ENCODE results near the gene CARD10. TPM values are rescaled to one million over a fixed set of nuclear protein-coding genes. Genes with fewer than 3 reads are reported as not detected.
A peak's percentile ranks its signal among the peaks of the same experiment; 100 is the strongest.

The CARD10 gene
- total RNA-seq, 2 donors from 2014 or later, result 14.2 to 70.7 TPM

DNA sequence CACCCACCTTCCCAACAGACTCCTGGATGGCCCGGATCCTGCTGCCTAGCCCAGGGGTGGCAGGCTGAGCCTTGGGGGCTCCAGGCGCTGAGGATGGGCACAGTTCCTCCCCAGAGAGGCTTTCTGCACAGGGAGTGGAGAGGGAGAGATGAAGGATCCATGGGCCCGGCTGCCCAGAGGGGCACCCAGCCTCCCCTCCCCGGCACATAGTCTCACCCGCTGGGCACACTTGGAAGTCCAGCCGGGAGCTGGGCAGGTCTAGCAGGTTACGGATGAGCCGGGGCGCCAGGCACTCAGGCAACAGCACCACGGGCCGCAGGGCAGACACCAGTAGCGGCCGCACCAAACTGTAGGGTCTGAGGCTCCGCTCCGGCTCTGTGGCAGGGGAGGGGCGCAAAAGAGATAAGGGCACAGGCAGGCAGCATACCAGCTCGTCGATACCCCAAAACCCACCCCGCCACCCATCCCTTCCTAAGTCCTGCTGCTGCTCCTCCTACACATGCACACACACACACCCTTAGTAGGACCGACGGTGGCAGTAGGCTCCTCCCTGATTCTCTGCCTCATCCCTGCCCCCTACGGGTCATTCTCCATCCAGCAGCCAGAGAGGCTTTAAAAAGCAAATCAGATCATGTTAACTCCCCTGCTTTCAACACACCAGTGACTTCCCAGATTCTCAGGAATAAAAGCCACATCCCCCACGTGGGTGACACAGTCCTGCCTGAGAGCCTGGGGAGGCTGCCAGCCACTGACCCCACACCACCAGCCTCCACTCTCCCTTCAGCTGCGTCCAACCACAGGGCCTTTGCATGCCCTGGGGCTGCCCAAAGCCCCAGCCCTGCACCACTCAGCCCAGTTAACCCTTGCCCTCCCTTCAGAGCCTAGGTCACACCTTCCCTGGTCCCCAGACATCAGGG, 26.5 kb downstream of the CARD10 start:
- intact Hi-C loops (cut with DNase I), result no loop called here
- no peaks in the 10 kb centered on the region for H3K9me3 ChIP-seq
- WGBS, result 67% methylated on average over 23 of the region's 24 CpGs
- no peak overlapping the region for H3K4me3 ChIP-seq
- DNase-seq (ENCODE audit: low spot score), result no peak
- H3K27ac ChIP-seq, result no peak overlapping the region
- H3K27me3 ChIP-seq (replicated peaks; ENCODE audit: insufficient read depth), result no peaks in the 10 kb centered on the region
- no peaks in the 10 kb centered on the region for H3K36me3 ChIP-seq
- no peaks in the 10 kb centered on the region for H3K4me1 ChIP-seq (replicated peaks)
- TF ChIP-seq, protein P1, sequence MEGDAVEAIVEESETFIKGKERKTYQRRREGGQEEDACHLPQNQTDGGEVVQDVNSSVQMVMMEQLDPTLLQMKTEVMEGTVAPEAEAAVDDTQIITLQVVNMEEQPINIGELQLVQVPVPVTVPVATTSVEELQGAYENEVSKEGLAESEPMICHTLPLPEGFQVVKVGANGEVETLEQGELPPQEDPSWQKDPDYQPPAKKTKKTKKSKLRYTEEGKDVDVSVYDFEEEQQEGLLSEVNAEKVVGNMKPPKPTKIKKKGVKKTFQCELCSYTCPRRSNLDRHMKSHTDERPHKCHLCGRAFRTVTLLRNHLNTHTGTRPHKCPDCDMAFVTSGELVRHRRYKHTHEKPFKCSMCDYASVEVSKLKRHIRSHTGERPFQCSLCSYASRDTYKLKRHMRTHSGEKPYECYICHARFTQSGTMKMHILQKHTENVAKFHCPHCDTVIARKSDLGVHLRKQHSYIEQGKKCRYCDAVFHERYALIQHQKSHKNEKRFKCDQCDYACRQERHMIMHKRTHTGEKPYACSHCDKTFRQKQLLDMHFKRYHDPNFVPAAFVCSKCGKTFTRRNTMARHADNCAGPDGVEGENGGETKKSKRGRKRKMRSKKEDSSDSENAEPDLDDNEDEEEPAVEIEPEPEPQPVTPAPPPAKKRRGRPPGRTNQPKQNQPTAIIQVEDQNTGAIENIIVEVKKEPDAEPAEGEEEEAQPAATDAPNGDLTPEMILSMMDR (IDR thresholded peaks at IDR 0.05), result peak in 1 of 4 experiments; percentile 5
- no peak for TF ChIP-seq POLR2A (IDR thresholded peaks at IDR 0.05)
- no peak for TF ChIP-seq POLR2AphosphoS5 (IDR thresholded peaks at IDR 0.05)

DNA sequence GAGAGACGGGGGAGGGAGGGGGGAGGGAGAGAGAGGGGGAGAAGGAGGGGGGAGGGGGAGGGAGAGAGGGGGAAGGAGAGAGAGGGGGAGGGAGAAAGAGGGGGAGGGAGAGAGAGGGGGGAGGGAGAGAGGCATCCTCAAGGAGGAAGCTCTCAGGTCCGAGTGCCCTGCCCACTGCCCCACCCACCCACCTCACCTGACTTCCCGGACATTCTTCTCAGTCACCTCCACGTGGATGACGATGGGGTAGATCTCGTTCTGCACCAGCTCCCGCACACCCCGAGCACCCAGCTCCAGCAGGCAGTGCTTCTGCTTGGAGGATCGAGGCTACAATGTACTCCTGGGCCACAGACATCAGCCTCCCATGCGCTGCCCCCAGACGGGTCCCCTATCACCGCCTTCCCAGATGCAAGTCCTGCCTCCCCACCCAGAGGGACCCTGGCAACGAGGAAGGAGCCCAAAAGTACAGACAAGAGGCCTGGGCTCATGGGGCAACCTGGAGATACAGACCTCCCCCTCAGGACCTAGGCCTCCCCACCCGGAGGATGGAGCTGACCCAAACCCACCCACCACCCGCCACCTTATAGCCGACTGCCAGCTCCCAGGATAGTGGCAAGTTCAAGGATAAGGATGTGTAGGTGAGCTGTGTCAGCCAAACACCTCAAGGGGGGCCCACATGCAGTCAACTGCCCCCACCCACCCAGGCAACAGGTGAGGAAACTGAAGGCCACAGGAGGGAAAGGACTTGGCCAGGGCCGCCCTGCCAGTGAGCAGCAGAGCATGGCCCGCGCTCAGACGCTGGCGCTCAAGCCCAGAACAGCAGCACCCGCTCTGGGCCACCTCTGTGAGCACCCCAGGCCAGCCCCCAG, 27.4 kb downstream of the CARD10 start:
- Histone ChIP-seq H3K4me1 (replicated peaks) (no peaks in the 10 kb centered on the region), H3K9me3 (no peaks in the 10 kb centered on the region), H3K36me3 (no peaks in the 10 kb centered on the region), H3K27me3 (replicated peaks; ENCODE audit: insufficient read depth) (no peaks in the 10 kb centered on the region), H3K27ac (no peak overlapping the region), H3K4me3 (no peak overlapping the region)
- TF ChIP-seq POLR2AphosphoS5 (IDR thresholded peaks at IDR 0.05), result no peak
- TF ChIP-seq, protein P1 (IDR thresholded peaks at IDR 0.05), result no peak
- no peak for TF ChIP-seq POLR2A (IDR thresholded peaks at IDR 0.05)
- intact Hi-C loops (cut with DNase I), result no loop called here
- WGBS, result 79% methylated on average over 19 of the region's 22 CpGs
- DNase-seq (ENCODE audit: low spot score), result no peak

DNA sequence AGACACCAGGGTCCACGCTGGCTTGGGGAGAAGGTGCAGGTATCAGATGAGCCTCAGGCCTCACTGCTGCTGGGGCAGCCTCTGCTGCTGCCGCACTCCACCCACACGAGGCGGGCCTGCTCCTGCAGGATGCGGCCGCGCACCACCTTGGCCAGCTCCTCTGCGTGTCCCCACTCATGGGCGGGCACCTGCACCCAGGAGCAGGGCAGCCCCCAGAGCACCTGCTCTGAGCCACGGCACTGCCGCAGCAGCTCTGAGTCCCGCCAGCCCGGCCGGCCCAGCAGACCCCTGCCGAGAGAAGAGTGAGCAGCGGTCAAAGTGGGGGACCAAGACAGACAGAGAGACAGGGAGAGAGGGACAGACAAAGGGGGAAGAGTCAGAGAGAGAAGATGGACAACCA, 28.1 kb downstream of the CARD10 start:
- TF ChIP-seq POLR2AphosphoS5 (IDR thresholded peaks at IDR 0.05) (no peak), POLR2A (IDR thresholded peaks at IDR 0.05) (no peak)
- TF ChIP-seq, protein P1 (IDR thresholded peaks at IDR 0.05), result no peak
- H3K4me3 ChIP-seq, result no peak overlapping the region
- intact Hi-C loops (cut with DNase I), result no loop called here
- peaks cover 3% of the 10 kb centered on the region for H3K4me1 ChIP-seq (replicated peaks)
- H3K27me3 ChIP-seq (replicated peaks; ENCODE audit: insufficient read depth), result no peaks in the 10 kb centered on the region
- H3K9me3 ChIP-seq, result no peaks in the 10 kb centered on the region
- DNase-seq (ENCODE audit: low spot score), result no peak
- H3K36me3 ChIP-seq, result no peaks in the 10 kb centered on the region
- H3K27ac ChIP-seq, result no peak overlapping the region
- 93% methylated on average over 9 of the region's 16 CpGs for WGBS

DNA sequence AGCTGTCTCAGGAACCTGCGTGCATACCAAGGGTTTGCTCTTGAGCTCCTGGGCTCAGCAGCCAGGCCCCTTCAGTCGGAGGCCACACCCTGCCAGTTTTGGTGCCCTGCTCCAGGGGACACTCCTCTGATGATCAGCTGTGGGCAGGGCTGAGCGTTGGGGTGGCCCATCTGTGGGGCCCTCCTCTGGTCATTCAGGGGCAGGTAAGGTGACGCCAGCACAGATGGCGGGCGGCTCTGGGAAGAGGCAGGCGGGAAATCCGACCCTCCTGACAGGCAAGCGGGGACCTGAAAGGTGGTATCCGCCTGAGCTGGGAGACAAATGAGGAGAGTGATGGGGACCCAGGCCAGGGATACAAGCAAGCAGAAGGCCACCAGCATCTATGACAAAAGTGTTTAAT, 29.2 kb downstream of the CARD10 start:
- H3K4me3 ChIP-seq, result no peak overlapping the region
- H3K27ac ChIP-seq, result no peak overlapping the region
- intact Hi-C loops (cut with DNase I), result no loop called here
- H3K27me3 ChIP-seq (replicated peaks; ENCODE audit: insufficient read depth), result no peaks in the 10 kb centered on the region
- no peaks in the 10 kb centered on the region for H3K9me3 ChIP-seq
- no peak for TF ChIP-seq POLR2AphosphoS5 (IDR thresholded peaks at IDR 0.05)
- TF ChIP-seq, protein P1 (IDR thresholded peaks at IDR 0.05), result no peak
- TF ChIP-seq POLR2A (IDR thresholded peaks at IDR 0.05), result no peak
- no peaks in the 10 kb centered on the region for H3K36me3 ChIP-seq
- DNase-seq (ENCODE audit: low spot score), result no peak
- WGBS, result 90% methylated on average over 8 of the region's 10 CpGs
- peaks cover 3% of the 10 kb centered on the region for H3K4me1 ChIP-seq (replicated peaks)
